Vagina (tissue), 2 donors: ENCODE data around the gene TMIGD2. TPM values are rescaled to one million over a fixed set of nuclear protein-coding genes. Genes with fewer than 3 reads are reported as not detected.

Experiments used
- DNase-seq, 2 donors: peaks; one replicate each; pipeline ENCODE4 v3.0.0-alpha.2; 2017; ENCODE audit errors: extremely low spot score in 2 of 2
- H3K27ac ChIP-seq: fragments of 200-600 bp; sonication (generic); one replicate; pipeline ENCODE4 v1.5.1; 2019
- H3K27me3 ChIP-seq: fragments of 200-600 bp; sonication (generic); one replicate; pipeline ENCODE4 v1.5.1; 2019
- H3K36me3 ChIP-seq, 2 donors: fragments of 200-600 bp; sonication (generic); one replicate each; pipeline ENCODE4 v1.5.1; 2017 to 2019
- H3K4me1 ChIP-seq: fragments of 200-600 bp; sonication (generic); one replicate; pipeline ENCODE4 v1.5.1; 2019
- H3K4me3 ChIP-seq, 2 donors: fragments of 200-600 bp; sonication (generic); 1 replicate in 1 of 2; 2 replicates in 1 of 2; pipeline ENCODE4 v1.5.1; 2016 to 2019
- H3K9me3 ChIP-seq: fragments of 200-600 bp; sonication (generic); one replicate; pipeline ENCODE4 v1.5.1; 2019
- CTCF ChIP-seq, 3 experiments: fragments of 450-650 bp in 2 of 3; fragments of 200-600 bp in 1 of 3; sonication (generic) in 1 of 3; IDR thresholded peaks; one replicate each; pipeline ENCODE4 v1.5.1; 2017 to 2019; ENCODE audit warnings: antibody characterized with exemption in 3 of 3, mild to moderate bottlenecking in 2 of 3, moderate library complexity in 2 of 3
- POLR2A ChIP-seq, 2 donors: fragments of 450-650 bp; IDR thresholded peaks; one replicate each; pipeline ENCODE4 v1.6.1; 2017; ENCODE audit warnings: antibody characterized with exemption in 2 of 2, mild to moderate bottlenecking in 2 of 2, moderate library complexity in 2 of 2
- POLR2AphosphoS5 ChIP-seq, 2 donors: sonication (generic); formaldehyde crosslinking; IDR thresholded peaks; one replicate each; pipeline ENCODE4 v1.9.0; 2017; ENCODE audit warnings: antibody characterized with exemption in 2 of 2, mild to moderate bottlenecking in 2 of 2, low read depth in 1 of 2; ENCODE audit not compliant: insufficient read depth in 1 of 2
- intact Hi-C: fragments of 100-400 bp; cut with DNase I; formaldehyde crosslinking; loops from one replicate; pipeline ENCODE4 v1.15.1; 2023
- total RNA-seq: library from RNA; depleted of rRNA; stranded (reverse); fragments of >200 nt; gene quantifications from one replicate; pipeline ENCODE4 v1.2.3, GENCODE V29; 2016

Gene TMIGD2
- total RNA-seq, 1 donor from 2014 or later, result not detected

GRCh38 chr19:4297901-4298809, 4.0 kb downstream of the TMIGD2 start:
- no peaks in the 10 kb centered on the region for H3K36me3 ChIP-seq
- no peaks in the 10 kb centered on the region for H3K27me3 ChIP-seq
- intact Hi-C loops, result no loop called here
- no peak overlapping the region for H3K27ac ChIP-seq
- no peaks in the 10 kb centered on the region for H3K4me1 ChIP-seq
- no peak for DNase-seq
- TF ChIP-seq CTCF (IDR thresholded peaks at IDR 0.05) (no peak), POLR2AphosphoS5 (IDR thresholded peaks at IDR 0.05; ENCODE audit: insufficient read depth in 1 of 2, low read depth in 1 of 2) (no peak), POLR2A (IDR thresholded peaks at IDR 0.05) (no peak)
- no peaks in the 10 kb centered on the region for H3K9me3 ChIP-seq
- no peak overlapping the region for H3K4me3 ChIP-seq

GRCh38 chr19:4295972-4296771, 6.0 kb downstream of the TMIGD2 start:
- Histone ChIP-seq H3K27ac (no peak overlapping the region), H3K4me1 (no peaks in the 10 kb centered on the region), H3K4me3 (no peak overlapping the region), H3K9me3 (no peaks in the 10 kb centered on the region), H3K36me3 (no peaks in the 10 kb centered on the region), H3K27me3 (no peaks in the 10 kb centered on the region)
- intact Hi-C loops, result no loop called here
- TF ChIP-seq POLR2A (IDR thresholded peaks at IDR 0.05) (no peak), CTCF (IDR thresholded peaks at IDR 0.05) (no peak), POLR2AphosphoS5 (IDR thresholded peaks at IDR 0.05; ENCODE audit: insufficient read depth in 1 of 2, low read depth in 1 of 2) (no peak)
- DNase-seq, result no peak

- intact Hi-C loops, result no loop called here
- no peak overlapping the region for H3K27ac ChIP-seq
- H3K4me3 ChIP-seq, result no peak overlapping the region
- no peak for TF ChIP-seq POLR2AphosphoS5 (IDR thresholded peaks at IDR 0.05; ENCODE audit: insufficient read depth in 1 of 2, low read depth in 1 of 2)
- TF ChIP-seq CTCF (IDR thresholded peaks at IDR 0.05), result no peak
- TF ChIP-seq POLR2A (IDR thresholded peaks at IDR 0.05), result no peak
- no peaks in the 10 kb centered on the region for H3K27me3 ChIP-seq
- no peaks in the 10 kb centered on the region for H3K4me1 ChIP-seq
- no peaks in the 10 kb centered on the region for H3K9me3 ChIP-seq
- H3K36me3 ChIP-seq, result no peaks in the 10 kb centered on the region
- DNase-seq, result no peak
These were observed 7.8 kb downstream of the TMIGD2 start for GRCh38 chr19:4294389-4294788.

GRCh38 chr19:4292515-4292914, 9.7 kb downstream of the TMIGD2 start:
- no peaks in the 10 kb centered on the region for H3K4me1 ChIP-seq
- TF ChIP-seq POLR2AphosphoS5 (IDR thresholded peaks at IDR 0.05; ENCODE audit: insufficient read depth in 1 of 2, low read depth in 1 of 2) (no peak), POLR2A (IDR thresholded peaks at IDR 0.05) (no peak), CTCF (IDR thresholded peaks at IDR 0.05) (no peak)
- no peaks in the 10 kb centered on the region for H3K36me3 ChIP-seq
- intact Hi-C loops, result no loop called here
- H3K27me3 ChIP-seq, result no peaks in the 10 kb centered on the region
- H3K9me3 ChIP-seq, result no peaks in the 10 kb centered on the region
- DNase-seq, result no peak
- H3K4me3 ChIP-seq, result no peak overlapping the region
- H3K27ac ChIP-seq, result no peak overlapping the region
